GM12878 (cell line): ENCODE measurements around the gene NXPE4. TPM values are rescaled to one million over a fixed set of nuclear protein-coding genes. Genes with fewer than 3 reads are reported as not detected.

Experiments used
- CEBPB ChIP-seq, 2 experiments: fragments of 150-350 bp in 1 of 2; IDR thresholded peaks; 2 replicates each; pipeline ENCODE4 v1.6.1; 2012 to 2014; ENCODE audit warnings: low read depth in 2 of 2, low read length in 2 of 2, borderline replicate concordance in 1 of 2, inconsistent platforms in 1 of 2
- HDAC2 ChIP-seq: fragments of 200-600 bp; sonication (generic); IDR thresholded peaks from 2 replicates; pipeline ENCODE4 v1.6.1; 2017
- MEF2B ChIP-seq: fragments of 450-650 bp; IDR thresholded peaks from 2 replicates; pipeline ENCODE4 v1.6.1; 2018; ENCODE audit warnings: mild to moderate bottlenecking, moderate library complexity; ENCODE audit not compliant: partially characterized antibody, poor library complexity, severe bottlenecking
- NRF1 ChIP-seq: conservative IDR thresholded peaks from 2 replicates; pipeline ENCODE4 v1.6.1; 2011; ENCODE audit warnings: mild to moderate bottlenecking, low read depth, low read length, improper control_type of control experiment
- SMAD1 ChIP-seq: fragments of 450-650 bp; IDR thresholded peaks from 2 replicates; pipeline ENCODE4 v1.6.1; 2018; ENCODE audit warnings: mild to moderate bottlenecking, low read depth; ENCODE audit not compliant: partially characterized antibody
- ZNF207 ChIP-seq: fragments of 450-650 bp; IDR thresholded peaks from 2 replicates; pipeline ENCODE4 v1.6.1; 2014; ENCODE audit warnings: antibody characterized with exemption, mild to moderate bottlenecking, borderline replicate concordance
- polyA plus RNA-seq, 11 experiments: library from polyadenylated mRNA; depleted of rRNA in 4 of 11; unstranded in 6 of 11; stranded (reverse) in 5 of 11; fragments of >200 nt; fragmentation: Nextera tagmentation in 4 of 11; fragmentation: Illumina TruSeq in 1 of 11; extraction: Ambion mirVana in 4 of 11; extraction: Trizol in 1 of 11; gene quantifications; 1 replicate in 1 of 11; 2 replicates in 10 of 11; pipeline versions ENCODE4 v1.2.1 to v1.2.3, GENCODE V29; 2011 to 2016; ENCODE audit warnings: inconsistent platforms in 2 of 11, missing spikeins in 2 of 11, low read depth in 1 of 11
- total RNA-seq, 4 experiments: library from RNA; depleted of rRNA in 3 of 4; stranded (reverse); fragments of >200 nt in 3 of 4; fragmentation: Illumina TruSeq in 1 of 4; extraction: Trizol in 1 of 4; gene quantifications; 2 replicates each; pipeline versions ENCODE4 v1.2.1 to v1.2.3, GENCODE V29; 2013 to 2021
- TF ChIP-seq, protein P1 (sequence below): fragments of 450-650 bp; IDR thresholded peaks from 2 replicates; pipeline ENCODE4 v1.6.1; 2017; ENCODE audit warnings: mild to moderate bottlenecking, moderate library complexity
- TF ChIP-seq, protein P2 (sequence below): fragments of 450-650 bp; IDR thresholded peaks from 2 replicates; pipeline ENCODE4 v1.6.1; 2016; ENCODE audit warnings: mild to moderate bottlenecking
- TF ChIP-seq, protein P3 (sequence below): fragments of 450-650 bp; IDR thresholded peaks from 2 replicates; pipeline ENCODE4 v1.6.1; 2017; ENCODE audit warnings: antibody characterized with exemption, mild to moderate bottlenecking, moderate library complexity
- TF ChIP-seq, protein P4 (sequence below): fragments of 450-650 bp; IDR thresholded peaks from 2 replicates; pipeline ENCODE4 v1.6.1; 2017; ENCODE audit warnings: mild to moderate bottlenecking
- TF ChIP-seq, protein P5 (sequence below): fragments of 450-650 bp; IDR thresholded peaks from 2 replicates; pipeline ENCODE4 v1.6.1; 2018; ENCODE audit warnings: mild to moderate bottlenecking, low read depth, moderate library complexity; ENCODE audit not compliant: partially characterized antibody
- TF ChIP-seq, protein P6 (sequence below): fragments of 450-650 bp; IDR thresholded peaks from 2 replicates; pipeline ENCODE4 v1.6.1; 2018; ENCODE audit warnings: borderline replicate concordance, mild to moderate bottlenecking; ENCODE audit not compliant: partially characterized antibody

NXPE4 gene
- total and polyA plus RNA-seq, 10 of the 15 experiments (the other 5 are each of a cell fraction or from before 2014, with no cell fraction given) = not detected

DNA sequence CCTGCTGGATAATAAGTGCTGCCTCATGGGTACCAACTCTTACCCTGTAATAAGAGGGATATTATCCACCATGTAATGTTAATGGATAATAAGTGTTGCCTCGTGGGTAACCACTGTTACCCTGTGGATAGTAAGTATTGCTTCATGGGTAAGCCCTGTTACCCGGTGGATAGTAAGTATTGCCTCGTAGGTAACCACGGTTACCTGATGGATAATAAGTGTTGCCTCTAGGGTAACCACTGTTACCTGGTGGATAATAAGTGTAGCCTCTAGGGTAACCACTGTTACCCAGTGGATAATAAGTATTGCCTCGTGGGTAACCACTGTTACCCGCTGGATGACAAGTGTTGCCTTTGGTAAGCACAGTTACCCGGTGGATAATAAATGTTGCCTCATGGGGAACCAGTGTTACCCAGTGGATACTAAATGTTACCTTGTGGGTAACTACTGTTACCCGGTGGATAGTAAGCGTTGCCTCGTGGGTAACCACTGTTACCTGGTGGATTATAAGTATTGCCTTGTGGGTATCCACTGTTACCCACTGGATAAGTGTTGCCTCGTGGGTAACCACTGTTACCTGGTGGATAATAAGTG lies 18.6 kb upstream of the NXPE4 start (continued):
- TF ChIP-seq MEF2B = no peak
- TF ChIP-seq, protein P1, sequence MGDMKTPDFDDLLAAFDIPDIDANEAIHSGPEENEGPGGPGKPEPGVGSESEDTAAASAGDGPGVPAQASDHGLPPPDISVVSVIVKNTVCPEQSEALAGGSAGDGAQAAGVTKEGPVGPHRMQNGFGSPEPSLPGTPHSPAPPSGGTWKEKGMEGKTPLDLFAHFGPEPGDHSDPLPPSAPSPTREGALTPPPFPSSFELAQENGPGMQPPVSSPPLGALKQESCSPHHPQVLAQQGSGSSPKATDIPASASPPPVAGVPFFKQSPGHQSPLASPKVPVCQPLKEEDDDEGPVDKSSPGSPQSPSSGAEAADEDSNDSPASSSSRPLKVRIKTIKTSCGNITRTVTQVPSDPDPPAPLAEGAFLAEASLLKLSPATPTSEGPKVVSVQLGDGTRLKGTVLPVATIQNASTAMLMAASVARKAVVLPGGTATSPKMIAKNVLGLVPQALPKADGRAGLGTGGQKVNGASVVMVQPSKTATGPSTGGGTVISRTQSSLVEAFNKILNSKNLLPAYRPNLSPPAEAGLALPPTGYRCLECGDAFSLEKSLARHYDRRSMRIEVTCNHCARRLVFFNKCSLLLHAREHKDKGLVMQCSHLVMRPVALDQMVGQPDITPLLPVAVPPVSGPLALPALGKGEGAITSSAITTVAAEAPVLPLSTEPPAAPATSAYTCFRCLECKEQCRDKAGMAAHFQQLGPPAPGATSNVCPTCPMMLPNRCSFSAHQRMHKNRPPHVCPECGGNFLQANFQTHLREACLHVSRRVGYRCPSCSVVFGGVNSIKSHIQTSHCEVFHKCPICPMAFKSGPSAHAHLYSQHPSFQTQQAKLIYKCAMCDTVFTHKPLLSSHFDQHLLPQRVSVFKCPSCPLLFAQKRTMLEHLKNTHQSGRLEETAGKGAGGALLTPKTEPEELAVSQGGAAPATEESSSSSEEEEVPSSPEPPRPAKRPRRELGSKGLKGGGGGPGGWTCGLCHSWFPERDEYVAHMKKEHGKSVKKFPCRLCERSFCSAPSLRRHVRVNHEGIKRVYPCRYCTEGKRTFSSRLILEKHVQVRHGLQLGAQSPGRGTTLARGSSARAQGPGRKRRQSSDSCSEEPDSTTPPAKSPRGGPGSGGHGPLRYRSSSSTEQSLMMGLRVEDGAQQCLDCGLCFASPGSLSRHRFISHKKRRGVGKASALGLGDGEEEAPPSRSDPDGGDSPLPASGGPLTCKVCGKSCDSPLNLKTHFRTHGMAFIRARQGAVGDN = peak; percentile 84
- no peak for TF ChIP-seq NRF1
- TF ChIP-seq, protein P2, sequence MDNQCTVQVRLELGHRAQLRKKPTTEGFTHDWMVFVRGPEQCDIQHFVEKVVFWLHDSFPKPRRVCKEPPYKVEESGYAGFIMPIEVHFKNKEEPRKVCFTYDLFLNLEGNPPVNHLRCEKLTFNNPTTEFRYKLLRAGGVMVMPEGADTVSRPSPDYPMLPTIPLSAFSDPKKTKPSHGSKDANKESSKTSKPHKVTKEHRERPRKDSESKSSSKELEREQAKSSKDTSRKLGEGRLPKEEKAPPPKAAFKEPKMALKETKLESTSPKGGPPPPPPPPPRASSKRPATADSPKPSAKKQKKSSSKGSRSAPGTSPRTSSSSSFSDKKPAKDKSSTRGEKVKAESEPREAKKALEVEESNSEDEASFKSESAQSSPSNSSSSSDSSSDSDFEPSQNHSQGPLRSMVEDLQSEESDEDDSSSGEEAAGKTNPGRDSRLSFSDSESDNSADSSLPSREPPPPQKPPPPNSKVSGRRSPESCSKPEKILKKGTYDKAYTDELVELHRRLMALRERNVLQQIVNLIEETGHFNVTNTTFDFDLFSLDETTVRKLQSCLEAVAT = no peak
- TF ChIP-seq SMAD1 = no peak
- no peak for TF ChIP-seq ZNF207
- TF ChIP-seq HDAC2 = no peak
- TF ChIP-seq, protein P3, sequence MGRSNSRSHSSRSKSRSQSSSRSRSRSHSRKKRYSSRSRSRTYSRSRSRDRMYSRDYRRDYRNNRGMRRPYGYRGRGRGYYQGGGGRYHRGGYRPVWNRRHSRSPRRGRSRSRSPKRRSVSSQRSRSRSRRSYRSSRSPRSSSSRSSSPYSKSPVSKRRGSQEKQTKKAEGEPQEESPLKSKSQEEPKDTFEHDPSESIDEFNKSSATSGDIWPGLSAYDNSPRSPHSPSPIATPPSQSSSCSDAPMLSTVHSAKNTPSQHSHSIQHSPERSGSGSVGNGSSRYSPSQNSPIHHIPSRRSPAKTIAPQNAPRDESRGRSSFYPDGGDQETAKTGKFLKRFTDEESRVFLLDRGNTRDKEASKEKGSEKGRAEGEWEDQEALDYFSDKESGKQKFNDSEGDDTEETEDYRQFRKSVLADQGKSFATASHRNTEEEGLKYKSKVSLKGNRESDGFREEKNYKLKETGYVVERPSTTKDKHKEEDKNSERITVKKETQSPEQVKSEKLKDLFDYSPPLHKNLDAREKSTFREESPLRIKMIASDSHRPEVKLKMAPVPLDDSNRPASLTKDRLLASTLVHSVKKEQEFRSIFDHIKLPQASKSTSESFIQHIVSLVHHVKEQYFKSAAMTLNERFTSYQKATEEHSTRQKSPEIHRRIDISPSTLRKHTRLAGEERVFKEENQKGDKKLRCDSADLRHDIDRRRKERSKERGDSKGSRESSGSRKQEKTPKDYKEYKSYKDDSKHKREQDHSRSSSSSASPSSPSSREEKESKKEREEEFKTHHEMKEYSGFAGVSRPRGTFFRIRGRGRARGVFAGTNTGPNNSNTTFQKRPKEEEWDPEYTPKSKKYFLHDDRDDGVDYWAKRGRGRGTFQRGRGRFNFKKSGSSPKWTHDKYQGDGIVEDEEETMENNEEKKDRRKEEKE = no peak
- TF ChIP-seq, protein P4, sequence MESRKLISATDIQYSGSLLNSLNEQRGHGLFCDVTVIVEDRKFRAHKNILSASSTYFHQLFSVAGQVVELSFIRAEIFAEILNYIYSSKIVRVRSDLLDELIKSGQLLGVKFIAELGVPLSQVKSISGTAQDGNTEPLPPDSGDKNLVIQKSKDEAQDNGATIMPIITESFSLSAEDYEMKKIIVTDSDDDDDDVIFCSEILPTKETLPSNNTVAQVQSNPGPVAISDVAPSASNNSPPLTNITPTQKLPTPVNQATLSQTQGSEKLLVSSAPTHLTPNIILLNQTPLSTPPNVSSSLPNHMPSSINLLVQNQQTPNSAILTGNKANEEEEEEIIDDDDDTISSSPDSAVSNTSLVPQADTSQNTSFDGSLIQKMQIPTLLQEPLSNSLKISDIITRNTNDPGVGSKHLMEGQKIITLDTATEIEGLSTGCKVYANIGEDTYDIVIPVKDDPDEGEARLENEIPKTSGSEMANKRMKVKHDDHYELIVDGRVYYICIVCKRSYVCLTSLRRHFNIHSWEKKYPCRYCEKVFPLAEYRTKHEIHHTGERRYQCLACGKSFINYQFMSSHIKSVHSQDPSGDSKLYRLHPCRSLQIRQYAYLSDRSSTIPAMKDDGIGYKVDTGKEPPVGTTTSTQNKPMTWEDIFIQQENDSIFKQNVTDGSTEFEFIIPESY = no peak
- TF ChIP-seq, protein P5, sequence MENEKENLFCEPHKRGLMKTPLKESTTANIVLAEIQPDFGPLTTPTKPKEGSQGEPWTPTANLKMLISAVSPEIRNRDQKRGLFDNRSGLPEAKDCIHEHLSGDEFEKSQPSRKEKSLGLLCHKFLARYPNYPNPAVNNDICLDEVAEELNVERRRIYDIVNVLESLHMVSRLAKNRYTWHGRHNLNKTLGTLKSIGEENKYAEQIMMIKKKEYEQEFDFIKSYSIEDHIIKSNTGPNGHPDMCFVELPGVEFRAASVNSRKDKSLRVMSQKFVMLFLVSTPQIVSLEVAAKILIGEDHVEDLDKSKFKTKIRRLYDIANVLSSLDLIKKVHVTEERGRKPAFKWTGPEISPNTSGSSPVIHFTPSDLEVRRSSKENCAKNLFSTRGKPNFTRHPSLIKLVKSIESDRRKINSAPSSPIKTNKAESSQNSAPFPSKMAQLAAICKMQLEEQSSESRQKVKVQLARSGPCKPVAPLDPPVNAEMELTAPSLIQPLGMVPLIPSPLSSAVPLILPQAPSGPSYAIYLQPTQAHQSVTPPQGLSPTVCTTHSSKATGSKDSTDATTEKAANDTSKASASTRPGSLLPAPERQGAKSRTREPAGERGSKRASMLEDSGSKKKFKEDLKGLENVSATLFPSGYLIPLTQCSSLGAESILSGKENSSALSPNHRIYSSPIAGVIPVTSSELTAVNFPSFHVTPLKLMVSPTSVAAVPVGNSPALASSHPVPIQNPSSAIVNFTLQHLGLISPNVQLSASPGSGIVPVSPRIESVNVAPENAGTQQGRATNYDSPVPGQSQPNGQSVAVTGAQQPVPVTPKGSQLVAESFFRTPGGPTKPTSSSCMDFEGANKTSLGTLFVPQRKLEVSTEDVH = no peak
- TF ChIP-seq, protein P6, sequence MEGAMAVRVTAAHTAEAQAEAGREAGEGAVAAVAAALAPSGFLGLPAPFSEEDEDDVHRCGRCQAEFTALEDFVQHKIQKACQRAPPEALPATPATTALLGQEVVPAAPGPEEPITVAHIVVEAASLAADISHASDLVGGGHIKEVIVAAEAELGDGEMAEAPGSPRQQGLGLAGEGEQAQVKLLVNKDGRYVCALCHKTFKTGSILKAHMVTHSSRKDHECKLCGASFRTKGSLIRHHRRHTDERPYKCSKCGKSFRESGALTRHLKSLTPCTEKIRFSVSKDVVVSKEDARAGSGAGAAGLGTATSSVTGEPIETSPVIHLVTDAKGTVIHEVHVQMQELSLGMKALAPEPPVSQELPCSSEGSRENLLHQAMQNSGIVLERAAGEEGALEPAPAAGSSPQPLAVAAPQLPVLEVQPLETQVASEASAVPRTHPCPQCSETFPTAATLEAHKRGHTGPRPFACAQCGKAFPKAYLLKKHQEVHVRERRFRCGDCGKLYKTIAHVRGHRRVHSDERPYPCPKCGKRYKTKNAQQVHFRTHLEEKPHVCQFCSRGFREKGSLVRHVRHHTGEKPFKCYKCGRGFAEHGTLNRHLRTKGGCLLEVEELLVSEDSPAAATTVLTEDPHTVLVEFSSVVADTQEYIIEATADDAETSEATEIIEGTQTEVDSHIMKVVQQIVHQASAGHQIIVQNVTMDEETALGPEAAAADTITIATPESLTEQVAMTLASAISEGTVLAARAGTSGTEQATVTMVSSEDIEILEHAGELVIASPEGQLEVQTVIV = no peak
- 0 out of 4 replicates have a peak, but pooled peaks of 1 of the 2 experiments have one; percentile 45 for TF ChIP-seq CEBPB (IDR thresholded peaks at IDR 0.05; ENCODE audit: borderline replicate concordance in 1 of 2, low read depth in 2 of 2, low read length in 2 of 2)
